K562 (cell line): Measurements from ENCODE around the gene ASCC1.

Source experiments
- BRCA1 ChIP-seq, 2 experiments: fragments of 450-650 bp in 1 of 2; sonication (generic) in 1 of 2; formaldehyde crosslinking in 1 of 2; IDR thresholded peaks; 2 replicates each; pipeline versions ENCODE4 v1.5.0 to v1.6.1; 2017 to 2020; ENCODE audit warnings: mild to moderate bottlenecking in 1 of 2, missing genetic modification reagents in 1 of 2
- HDAC6 ChIP-seq: IDR thresholded peaks from 2 replicates; pipeline ENCODE4 v1.6.1; 2012; ENCODE audit warnings: low read depth, mild to moderate bottlenecking, control low read depth, inconsistent platforms, low read length, moderate library complexity
- KDM5B ChIP-seq: fragments of 200-600 bp; sonication (generic); IDR thresholded peaks from 2 replicates; pipeline ENCODE4 v1.6.1; 2012; ENCODE audit warnings: low read depth, mild to moderate bottlenecking, moderate library complexity, low read length, control low read depth, inconsistent platforms; ENCODE audit not compliant: insufficient replicate concordance
- KLF6 ChIP-seq: fragments of 250-450 bp; sonication (Bioruptor Pico); IDR thresholded peaks from 2 replicates; pipeline ENCODE4 v1.4.0; 2020; ENCODE audit warnings: mild to moderate bottlenecking, moderate library complexity, borderline replicate concordance
- NFRKB ChIP-seq: fragments of 450-650 bp; IDR thresholded peaks from 2 replicates; pipeline ENCODE4 v1.6.1; 2016; ENCODE audit warnings: low read depth
- PML ChIP-seq: IDR thresholded peaks from 2 replicates; pipeline ENCODE4 v1.6.1; 2012; ENCODE audit warnings: low read length, inconsistent platforms
- ZNF561 ChIP-seq: fragments of 450-650 bp; formaldehyde crosslinking; conservative IDR thresholded peaks from 2 replicates; pipeline ENCODE4 v1.4.0; 2020; ENCODE audit warnings: mild to moderate bottlenecking, moderate library complexity

DNA sequence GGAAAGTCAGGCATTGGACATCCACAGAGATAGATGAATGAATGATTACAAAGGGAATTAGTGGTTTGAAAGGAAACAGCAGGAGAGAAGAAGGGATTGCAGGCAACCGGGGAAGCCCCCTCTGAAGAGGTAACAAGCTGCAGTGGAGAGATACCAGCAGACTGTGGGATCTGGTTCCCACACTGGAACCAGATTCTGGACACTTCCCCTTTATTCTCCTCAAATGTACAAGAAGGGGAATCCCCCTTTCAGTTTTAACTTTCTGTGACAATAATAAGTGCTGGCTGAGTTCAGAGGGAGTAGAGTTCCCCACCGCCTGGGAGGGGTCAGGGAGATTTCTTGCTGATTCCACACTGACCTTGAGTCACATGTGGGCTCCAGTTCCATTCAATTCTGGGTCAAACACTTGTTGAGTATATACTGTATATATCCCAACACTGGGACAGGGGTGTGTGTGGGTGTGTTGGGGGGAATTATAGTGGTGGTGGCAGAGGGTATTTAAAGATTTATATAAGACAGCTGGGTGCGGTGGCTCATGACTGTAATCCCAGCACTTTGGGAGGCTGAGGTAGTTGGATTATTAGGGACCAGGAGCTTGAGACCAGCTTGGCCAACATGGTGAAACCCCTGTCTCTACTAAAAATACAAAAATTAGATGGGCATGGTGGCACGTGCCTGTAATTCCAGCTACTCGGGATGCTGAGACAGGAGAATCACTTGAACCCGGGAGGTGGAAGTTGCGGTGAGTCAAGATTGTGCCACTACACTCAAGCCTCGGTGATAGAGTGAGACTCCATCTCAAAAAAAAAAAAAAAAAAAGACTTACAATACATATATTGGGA lies 41.2 kb upstream of the ASCC1 start:
- TF ChIP-seq HDAC6, result no peak
- no peak for TF ChIP-seq BRCA1 (IDR thresholded peaks at IDR 0.05)
- no peak for TF ChIP-seq BRCA1 (CRISPR knock-in tag; IDR thresholded peaks at IDR 0.05)
- TF ChIP-seq NFRKB, result no peak
- peak; percentile 82; the same call in 1 of the 2 replicates for TF ChIP-seq PML
- no peak for TF ChIP-seq KLF6
- TF ChIP-seq ZNF561 (CRISPR knock-in tag), result no peak
- no peak for TF ChIP-seq KDM5B
